Loucy (cell line): ENCODE measurements around the gene NEU3.

Experiments used
- H2AFZ ChIP-seq: fragments of 200-600 bp; sonication (generic); 2 replicates; pipeline ENCODE4 v1.6.0; 2016; ENCODE audit warnings: antibody characterized with exemption, mild to moderate bottlenecking, low read length, moderate library complexity
- H3F3A ChIP-seq: fragments of 200-600 bp; 2 replicates; pipeline ENCODE4 v1.6.0; 2016; ENCODE audit warnings: antibody characterized with exemption, low read depth, mild to moderate bottlenecking
- H3K27me3 ChIP-seq: fragments of 200-600 bp; sonication (generic); 2 replicates; pipeline ENCODE4 v1.6.1; 2014; ENCODE audit warnings: low read length, mild to moderate bottlenecking; ENCODE audit not compliant: insufficient read depth, poor library complexity, severe bottlenecking
- H3K36me3 ChIP-seq: fragments of 200-600 bp; sonication (generic); 2 replicates; pipeline ENCODE4 v1.6.1; 2016; ENCODE audit warnings: low read length; ENCODE audit not compliant: insufficient read depth
- H3K4me1 ChIP-seq: fragments of 200-600 bp; sonication (generic); 2 replicates; pipeline ENCODE4 v1.5.1; 2014; ENCODE audit warnings: low read length, mild to moderate bottlenecking; ENCODE audit not compliant: insufficient read depth, poor library complexity, severe bottlenecking
- H3K4me2 ChIP-seq: fragments of 200-600 bp; sonication (generic); 2 replicates; pipeline ENCODE4 v1.6.0; 2014; ENCODE audit warnings: antibody characterized with exemption, low read length, low read depth, mild to moderate bottlenecking; ENCODE audit not compliant: poor library complexity, severe bottlenecking
- H3K4me3 ChIP-seq: fragments of 200-600 bp; sonication (generic); 2 replicates; pipeline ENCODE4 v1.5.1; 2014; ENCODE audit warnings: low read length, mild to moderate bottlenecking, mixed read lengths; ENCODE audit not compliant: poor library complexity, severe bottlenecking
- H3K79me2 ChIP-seq: fragments of 200-600 bp; sonication (generic); 2 replicates; pipeline ENCODE4 v1.6.1; 2014; ENCODE audit warnings: low read length; ENCODE audit not compliant: insufficient read depth
- H3K9ac ChIP-seq: fragments of 200-600 bp; sonication (generic); 2 replicates; pipeline ENCODE4 v1.6.0; 2014; ENCODE audit warnings: mild to moderate bottlenecking, low read depth, low read length, moderate library complexity; ENCODE audit not compliant: poor library complexity, severe bottlenecking
- H3K9me2 ChIP-seq: fragments of 200-600 bp; sonication (generic); replicated peaks from 2 replicates; pipeline ENCODE4 v1.6.1; 2016; ENCODE audit warnings: low read depth, low read length, mixed read lengths
- H3K9me3 ChIP-seq: fragments of 200-600 bp; sonication (generic); 2 replicates; pipeline ENCODE4 v1.6.1; 2014; ENCODE audit warnings: mild to moderate bottlenecking, antibody characterized with exemption, low read length, low read depth; ENCODE audit not compliant: insufficient read depth
- H4K20me1 ChIP-seq: fragments of 200-600 bp; sonication (generic); 2 replicates; pipeline ENCODE4 v1.6.0; 2014; ENCODE audit warnings: antibody characterized with exemption, low read length, mild to moderate bottlenecking; ENCODE audit not compliant: insufficient read depth, poor library complexity, severe bottlenecking
- CTCF ChIP-seq: fragments of 200-600 bp; sonication (generic); conservative IDR thresholded peaks from 2 replicates; pipeline ENCODE4 v1.5.1; 2014; ENCODE audit warnings: mild to moderate bottlenecking, antibody characterized with exemption, low read length
- EZH2phosphoT487 ChIP-seq: fragments of 200-600 bp; IDR thresholded peaks from 2 replicates; pipeline ENCODE4 v1.6.1; 2018; ENCODE audit warnings: antibody characterized with exemption, mild to moderate bottlenecking, moderate library complexity, borderline replicate concordance

Gene NEU3

GRCh38 chr11:74950374-74950969 is 38.3 kb upstream of the NEU3 start:
- Histone ChIP-seq H3K9ac (peak overlapping the region; percentile 97), H3K9me2 (no peaks in the 10 kb centered on the region), H3K9me3 (no peaks in the 10 kb centered on the region), H3K4me2 (peak overlapping the region; percentile 87), H3K27me3 (no peaks in the 10 kb centered on the region), H3K4me3 (peak overlapping the region; percentile 94), H3K36me3 (no peaks in the 10 kb centered on the region), H3K79me2 (peaks cover 64% of the 10 kb centered on the region), H2AFZ (no peak overlapping the region), H3K4me1 (peaks cover 58% of the 10 kb centered on the region), H3F3A (no peaks in the 10 kb centered on the region), H4K20me1 (peaks cover 54% of the 10 kb centered on the region)
- TF ChIP-seq CTCF (no peak), EZH2phosphoT487 (no peak)

- Histone ChIP-seq H3F3A (no peaks in the 10 kb centered on the region), H3K9me2 (no peaks in the 10 kb centered on the region), H2AFZ (no peak overlapping the region), H3K4me3 (peak overlapping the region; percentile 94), H3K79me2 (peaks cover 70% of the 10 kb centered on the region), H3K27me3 (no peaks in the 10 kb centered on the region), H3K9ac (peak overlapping the region; percentile 97), H4K20me1 (peaks cover 60% of the 10 kb centered on the region), H3K4me1 (peaks cover 62% of the 10 kb centered on the region), H3K4me2 (peak overlapping the region; percentile 87), H3K36me3 (no peaks in the 10 kb centered on the region), H3K9me3 (no peaks in the 10 kb centered on the region)
- TF ChIP-seq EZH2phosphoT487: no peak
- no peak for TF ChIP-seq CTCF
Observed at GRCh38 chr11:74951226-74951625, 37.5 kb upstream of the NEU3 start.

GRCh38 chr11:74952752-74953151 is 36.0 kb upstream of the NEU3 start:
- Histone ChIP-seq H3K36me3 (no peaks in the 10 kb centered on the region), H3F3A (no peaks in the 10 kb centered on the region), H3K4me2 (peak overlapping the region; percentile 87), H3K4me1 (peaks cover 76% of the 10 kb centered on the region), H3K27me3 (no peaks in the 10 kb centered on the region), H3K9ac (peak overlapping the region; percentile 28), H3K9me2 (no peaks in the 10 kb centered on the region), H3K9me3 (no peaks in the 10 kb centered on the region), H4K20me1 (peaks cover 75% of the 10 kb centered on the region), H3K4me3 (peak overlapping the region; percentile 94), H2AFZ (no peak overlapping the region), H3K79me2 (peaks cover 86% of the 10 kb centered on the region)
- TF ChIP-seq EZH2phosphoT487 (no peak), CTCF (no peak)
